SJCRH30 (cell line): ENCODE data around the gene CARHSP1. TPM values are rescaled to one million over a fixed set of nuclear protein-coding genes. Genes with fewer than 3 reads are reported as not detected.
"Not testable (repeated sequence)": the region's sequence is repeated elsewhere in the genome, so short reads cannot be mapped to it uniquely, and the experiment has no call there.

ENCODE experiments used
- DNase-seq, 2 experiments: peaks; one replicate each; pipeline ENCODE4 v3.0.0-alpha.2; 2015 to 2020
- H3K27ac ChIP-seq: fragments of 250-450 bp; sonication (Bioruptor Pico); 2 replicates; pipeline ENCODE4 v1.5.1; 2020; ENCODE audit warnings: mild to moderate bottlenecking, moderate library complexity
- H3K27me3 ChIP-seq: fragments of 250-450 bp; sonication (Bioruptor Pico); 2 replicates; pipeline ENCODE4 v1.5.1; 2020; ENCODE audit warnings: mild to moderate bottlenecking, moderate library complexity
- H3K36me3 ChIP-seq: fragments of 250-450 bp; sonication (Bioruptor Pico); 2 replicates; pipeline ENCODE4 v1.5.1; 2020; ENCODE audit warnings: mild to moderate bottlenecking, moderate library complexity
- H3K4me1 ChIP-seq: fragments of 250-450 bp; sonication (Bioruptor Pico); 2 replicates; pipeline ENCODE4 v1.5.1; 2020; ENCODE audit warnings: mild to moderate bottlenecking, moderate library complexity
- H3K4me3 ChIP-seq: fragments of 250-450 bp; sonication (Bioruptor Pico); 2 replicates; pipeline ENCODE4 v1.5.1; 2020; ENCODE audit warnings: mild to moderate bottlenecking, moderate library complexity
- H3K9me3 ChIP-seq: fragments of 250-450 bp; sonication (Bioruptor Pico); replicated peaks from 2 replicates; pipeline ENCODE4 v1.5.1; 2020; ENCODE audit warnings: mild to moderate bottlenecking, moderate library complexity
- total RNA-seq: library from RNA; depleted of rRNA; stranded (reverse); fragments of >200 nt; shearing (Covaris generic); gene quantifications from 2 replicates; pipeline ENCODE4 v1.2.3, GENCODE V29; 2014

CARHSP1 gene
- total RNA-seq, 1 experiment from 2014 or later: 196 TPM

GRCh38 chr16:8886593-8887430, 18.0 kb upstream of the CARHSP1 start:
- Histone ChIP-seq H3K27ac (no peak overlapping the region), H3K36me3 (peaks cover 17% of the 10 kb centered on the region), H3K9me3 (no peaks in the 10 kb centered on the region), H3K27me3 (no peaks in the 10 kb centered on the region), H3K4me1 (peaks cover 44% of the 10 kb centered on the region), H3K4me3 (no peak overlapping the region)
- no peak for DNase-seq

GRCh38 chr16:8885674-8886592, 17.1 kb upstream of the CARHSP1 start:
- Histone ChIP-seq H3K9me3 (no peaks in the 10 kb centered on the region), H3K36me3 (peaks cover 8% of the 10 kb centered on the region), H3K27ac (0 out of 2 replicates have a peak overlapping the region, but pooled peaks have one; percentile 8), H3K27me3 (no peaks in the 10 kb centered on the region), H3K4me1 (peaks cover 44% of the 10 kb centered on the region), H3K4me3 (no peak overlapping the region)
- peak; percentile 55 to 62 for DNase-seq

GRCh38 chr16:8882725-8883377, 14.0 kb upstream of the CARHSP1 start:
- Histone ChIP-seq H3K27me3 (no peaks in the 10 kb centered on the region), H3K36me3 (no peaks in the 10 kb centered on the region), H3K27ac (no peak overlapping the region), H3K4me3 (no peak overlapping the region), H3K4me1 (peaks cover 45% of the 10 kb centered on the region), H3K9me3 (no peaks in the 10 kb centered on the region)
- no peak for DNase-seq

- Histone ChIP-seq H3K27ac (no peak within 1 kb of the TSS), H3K4me1 (peaks cover 42% of the 10 kb centered on the region), H3K4me3 (no peak within 1 kb of the TSS), H3K27me3 (no peaks in the 10 kb centered on the region), H3K36me3 (no peaks in the 10 kb centered on the region), H3K9me3 (no peaks in the 10 kb centered on the region)
- DNase-seq: no peak
These were observed 13.3 kb upstream of the CARHSP1 start, which contains the start of gene LITAFD for GRCh38 chr16:8882041-8882617. Gene LITAFD (plus strand): TSS chr16:8882351. CDS start chr16:8884356, 2,005 bp downstream.

- Histone ChIP-seq H3K27me3 (no peaks in the 10 kb centered on the region), H3K27ac (no peak overlapping the region), H3K9me3 (no peaks in the 10 kb centered on the region), H3K36me3 (no peaks in the 10 kb centered on the region), H3K4me1 (peaks cover 30% of the 10 kb centered on the region), H3K4me3 (no peak overlapping the region)
- no peak for DNase-seq
These were observed 12.2 kb upstream of the CARHSP1 start for GRCh38 chr16:8880839-8881510.

- no peak overlapping the region for H3K4me3 ChIP-seq
- no peaks in the 10 kb centered on the region for H3K27me3 ChIP-seq
- H3K27ac ChIP-seq: peak overlapping the region; percentile 5; the same call in 1 of the 2 replicates
- H3K9me3 ChIP-seq: no peaks in the 10 kb centered on the region
- peak in 1 of 2 experiments; percentile 39 for DNase-seq
- peaks cover 9% of the 10 kb centered on the region for H3K4me1 ChIP-seq
- no peaks in the 10 kb centered on the region for H3K36me3 ChIP-seq
These were observed 9.7 kb upstream of the CARHSP1 start for GRCh38 chr16:8878523-8878911.

- Histone ChIP-seq H3K27ac (peak overlapping the region; percentile 5; the same call in 1 of the 2 replicates), H3K27me3 (no peaks in the 10 kb centered on the region), H3K4me3 (no peak overlapping the region), H3K36me3 (no peaks in the 10 kb centered on the region), H3K4me1 (peaks cover 8% of the 10 kb centered on the region), H3K9me3 (no peaks in the 10 kb centered on the region)
- DNase-seq: peak in 1 of 2 experiments; percentile 42
These were observed 9.2 kb upstream of the CARHSP1 start for GRCh38 chr16:8877894-8878522.

- H3K27ac ChIP-seq, H3K4me3 ChIP-seq, H3K36me3 ChIP-seq, H3K9me3 ChIP-seq, H3K27me3 ChIP-seq, DNase-seq: not testable (repeated sequence)
- peaks cover 16% of the 10 kb centered on the region for H3K4me1 ChIP-seq
These were observed 6.5 kb upstream of the CARHSP1 start for GRCh38 chr16:8875317-8875716.

- Histone ChIP-seq H3K27ac (no peak overlapping the region), H3K27me3 (no peaks in the 10 kb centered on the region), H3K36me3 (no peaks in the 10 kb centered on the region), H3K9me3 (no peaks in the 10 kb centered on the region), H3K4me3 (no peak overlapping the region), H3K4me1 (peaks cover 16% of the 10 kb centered on the region)
- no peak for DNase-seq
These were observed 5.6 kb upstream of the CARHSP1 start for GRCh38 chr16:8874388-8874787.

- H3K27me3 ChIP-seq, H3K27ac ChIP-seq, H3K4me3 ChIP-seq, H3K9me3 ChIP-seq, DNase-seq, H3K36me3 ChIP-seq: not testable (repeated sequence)
- peaks cover 16% of the 10 kb centered on the region for H3K4me1 ChIP-seq
These were observed 5.0 kb upstream of the CARHSP1 start for GRCh38 chr16:8873866-8874195.

GRCh38 chr16:8872967-8873865, 4.4 kb upstream of the CARHSP1 start:
- H3K27ac ChIP-seq: no peak overlapping the region
- H3K27me3 ChIP-seq: no peaks in the 10 kb centered on the region
- peaks cover 10% of the 10 kb centered on the region; the same call in 1 of the 2 replicates for H3K4me1 ChIP-seq
- no peaks in the 10 kb centered on the region for H3K36me3 ChIP-seq
- no peak for DNase-seq
- no peak overlapping the region for H3K4me3 ChIP-seq
- H3K9me3 ChIP-seq: no peaks in the 10 kb centered on the region

GRCh38 chr16:8872071-8872470, 3.3 kb upstream of the CARHSP1 start:
- H3K4me1 ChIP-seq: peaks cover 8% of the 10 kb centered on the region; the same call in 1 of the 2 replicates
- H3K9me3 ChIP-seq: no peaks in the 10 kb centered on the region
- DNase-seq: no peak
- no peaks in the 10 kb centered on the region for H3K27me3 ChIP-seq
- no peak overlapping the region for H3K4me3 ChIP-seq
- no peaks in the 10 kb centered on the region for H3K36me3 ChIP-seq
- no peak overlapping the region for H3K27ac ChIP-seq

GRCh38 chr16:8869988-8870241, 1.1 kb upstream of the CARHSP1 start:
- H3K27me3 ChIP-seq, H3K4me3 ChIP-seq, H3K27ac ChIP-seq, H3K9me3 ChIP-seq, DNase-seq, H3K36me3 ChIP-seq: not testable (repeated sequence)
- peaks cover 21% of the 10 kb centered on the region for H3K4me1 ChIP-seq
